Adrenal gland (tissue), 5 donors: Measurements from ENCODE around the gene NEU1.

Experiments
- POLR2A ChIP-seq, 2 donors: fragments of 450-650 bp; IDR thresholded peaks; one replicate each; pipeline ENCODE4 v1.6.1; 2017; ENCODE audit warnings: antibody characterized with exemption in 2 of 2, mild to moderate bottlenecking in 2 of 2, moderate library complexity in 1 of 2
- TF ChIP-seq, protein P1 (sequence below), 6 experiments: fragments of 450-650 bp in 4 of 6; fragments of 200-600 bp in 2 of 6; sonication (generic) in 1 of 6; IDR thresholded peaks; 1 replicate in 5 of 6; 2 replicates in 1 of 6; pipeline versions ENCODE4 v1.5.1 to v1.8.0; 2016 to 2021; ENCODE audit warnings: antibody characterized with exemption in 6 of 6, mild to moderate bottlenecking in 2 of 6, moderate library complexity in 1 of 6
- donor health status: DM: no; HTN: no; CAD: no.

- no peak for TF ChIP-seq POLR2A (IDR thresholded peaks at IDR 0.05)
- TF ChIP-seq, protein P1, sequence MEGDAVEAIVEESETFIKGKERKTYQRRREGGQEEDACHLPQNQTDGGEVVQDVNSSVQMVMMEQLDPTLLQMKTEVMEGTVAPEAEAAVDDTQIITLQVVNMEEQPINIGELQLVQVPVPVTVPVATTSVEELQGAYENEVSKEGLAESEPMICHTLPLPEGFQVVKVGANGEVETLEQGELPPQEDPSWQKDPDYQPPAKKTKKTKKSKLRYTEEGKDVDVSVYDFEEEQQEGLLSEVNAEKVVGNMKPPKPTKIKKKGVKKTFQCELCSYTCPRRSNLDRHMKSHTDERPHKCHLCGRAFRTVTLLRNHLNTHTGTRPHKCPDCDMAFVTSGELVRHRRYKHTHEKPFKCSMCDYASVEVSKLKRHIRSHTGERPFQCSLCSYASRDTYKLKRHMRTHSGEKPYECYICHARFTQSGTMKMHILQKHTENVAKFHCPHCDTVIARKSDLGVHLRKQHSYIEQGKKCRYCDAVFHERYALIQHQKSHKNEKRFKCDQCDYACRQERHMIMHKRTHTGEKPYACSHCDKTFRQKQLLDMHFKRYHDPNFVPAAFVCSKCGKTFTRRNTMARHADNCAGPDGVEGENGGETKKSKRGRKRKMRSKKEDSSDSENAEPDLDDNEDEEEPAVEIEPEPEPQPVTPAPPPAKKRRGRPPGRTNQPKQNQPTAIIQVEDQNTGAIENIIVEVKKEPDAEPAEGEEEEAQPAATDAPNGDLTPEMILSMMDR (IDR thresholded peaks at IDR 0.05): no peak
Measured at GRCh38 chr6:31864818-31865204, 2.2 kb upstream of the NEU1 start.
